ENCODE results near the gene TARM1.

GRCh38 chr19:54124393-54124792, 43.2 kb upstream of the TARM1 start:
- TF ChIP-seq CTCF (IDR thresholded peaks at IDR 0.05) (no peak), POLR2A (IDR thresholded peaks at IDR 0.05) (no peak)

Measured in heart left ventricle (tissue), 13 donors.